CD14-positive monocyte (primary cell): ENCODE measurements around the gene TM9SF3. TPM values are rescaled to one million over a fixed set of nuclear protein-coding genes. Genes with fewer than 3 reads are reported as not detected.
A peak's percentile ranks its signal among the peaks of the same experiment; 100 is the strongest.

Source experiments
- DNase-seq, 3 donors: peaks; one replicate each; pipeline ENCODE4 v3.0.0-alpha.2; 2011 to 2022
- H2AFZ ChIP-seq: 2 replicates; pipeline ENCODE4 v1.6.0; 2012; ENCODE audit warnings: mild to moderate bottlenecking, low read depth, low read length, inconsistent platforms; ENCODE audit not compliant: insufficient read depth, poor library complexity, severe bottlenecking
- H3K27ac ChIP-seq, 2 donors: 1 replicate in 1 of 2; 2 replicates in 1 of 2; pipeline ENCODE4 v1.5.1; 2012 to 2013; ENCODE audit warnings: low read length in 2 of 2, control low read depth in 1 of 2, inconsistent platforms in 1 of 2, low read depth in 1 of 2, mild to moderate bottlenecking in 1 of 2
- H3K27me3 ChIP-seq, 2 donors: one replicate each; pipeline versions ENCODE4 v1.6.0 to v1.6.1; 2011 to 2013; ENCODE audit warnings: low read length in 2 of 2; ENCODE audit not compliant: control insufficient read depth in 2 of 2, insufficient read depth in 2 of 2
- H3K36me3 ChIP-seq, 2 donors: replicated peaks in 1 of 2; 1 replicate in 1 of 2; 2 replicates in 1 of 2; pipeline versions ENCODE4 v1.5.1 to v1.6.1; 2012 to 2013; ENCODE audit warnings: low read length in 2 of 2, control low read depth in 1 of 2, inconsistent platforms in 1 of 2, mild to moderate bottlenecking in 1 of 2; ENCODE audit not compliant: insufficient read depth in 2 of 2, control insufficient read depth in 1 of 2
- H3K4me1 ChIP-seq, 2 donors: 1 replicate in 1 of 2; 2 replicates in 1 of 2; pipeline versions ENCODE4 v1.5.1 to v1.6.1; 2012 to 2013; ENCODE audit warnings: low read length in 2 of 2, control low read depth in 1 of 2, inconsistent platforms in 1 of 2, mild to moderate bottlenecking in 1 of 2, moderate library complexity in 1 of 2; ENCODE audit not compliant: insufficient read depth in 2 of 2, control insufficient read depth in 1 of 2
- H3K4me2 ChIP-seq: replicated peaks from 2 replicates; pipeline ENCODE3; 2012; ENCODE audit warnings: low read length, moderate library complexity, mild to moderate bottlenecking; ENCODE audit not compliant: poor library complexity, severe bottlenecking; ENCODE audit errors: extremely low read depth
- H3K4me3 ChIP-seq, 3 experiments: fragments of 200-600 bp in 1 of 3; sonication (generic) in 1 of 3; replicated peaks in 1 of 3; 1 replicate in 2 of 3; 2 replicates in 1 of 3; pipeline ENCODE4 v1.5.1; 2011 to 2013; ENCODE audit warnings: low read length in 3 of 3, mild to moderate bottlenecking in 3 of 3, control low read depth in 2 of 3, low read depth in 2 of 3, inconsistent platforms in 1 of 3, moderate library complexity in 1 of 3
- H3K79me2 ChIP-seq: 2 replicates; pipeline ENCODE4 v1.6.0; 2012; ENCODE audit warnings: mild to moderate bottlenecking, control low read depth, inconsistent platforms, low read length, moderate library complexity; ENCODE audit not compliant: insufficient read depth
- H3K9ac ChIP-seq: 2 replicates; pipeline ENCODE4 v1.6.0; 2017; ENCODE audit warnings: low read length, mild to moderate bottlenecking; ENCODE audit not compliant: insufficient read depth, poor library complexity, severe bottlenecking
- H3K9me3 ChIP-seq, 2 donors: replicated peaks in 1 of 2; 1 replicate in 1 of 2; 2 replicates in 1 of 2; pipeline versions ENCODE4 v1.5.1 to v1.6.1; 2012 to 2013; ENCODE audit warnings: low read length in 2 of 2, control low read depth in 1 of 2; ENCODE audit not compliant: control insufficient read depth in 1 of 2, insufficient read depth in 1 of 2
- H4K20me1 ChIP-seq: 2 replicates; pipeline ENCODE4 v1.6.0; 2012; ENCODE audit warnings: mild to moderate bottlenecking, low read length, control low read depth, moderate library complexity; ENCODE audit not compliant: insufficient read depth
- H3K27ac Mint-ChIP-seq, 7 donors: one replicate each; pipeline ENCODE4 v1.8.0; 2020; ENCODE audit warnings: mild to moderate bottlenecking in 7 of 7, mixed read lengths in 7 of 7, moderate library complexity in 6 of 7, inconsistent platforms in 2 of 7
- H3K27me3 Mint-ChIP-seq, 3 donors: one replicate each; pipeline ENCODE4 v1.8.0; 2021 to 2022; ENCODE audit warnings: low read depth in 3 of 3, mild to moderate bottlenecking in 3 of 3, mixed read lengths in 3 of 3, moderate library complexity in 3 of 3, inconsistent platforms in 1 of 3
- H3K36me3 Mint-ChIP-seq, 2 donors: one replicate each; pipeline ENCODE4 v1.8.0; 2020; ENCODE audit warnings: mixed read lengths in 2 of 2, inconsistent platforms in 1 of 2, mild to moderate bottlenecking in 1 of 2
- H3K4me1 Mint-ChIP-seq: one replicate; pipeline ENCODE4 v1.8.0; 2020; ENCODE audit warnings: mild to moderate bottlenecking, mixed read lengths
- H3K4me3 Mint-ChIP-seq, 2 donors: one replicate each; pipeline ENCODE4 v1.8.0; 2020; ENCODE audit warnings: mild to moderate bottlenecking in 2 of 2, mixed read lengths in 2 of 2, moderate library complexity in 1 of 2
- H3K9me3 Mint-ChIP-seq, 7 donors: one replicate each; pipeline ENCODE4 v1.8.0; 2020 to 2022; ENCODE audit warnings: mixed read lengths in 7 of 7, mild to moderate bottlenecking in 6 of 7, moderate library complexity in 6 of 7, inconsistent platforms in 2 of 7
- CTCF ChIP-seq: fragments of 200-600 bp; IDR thresholded peaks from one replicate; pipeline ENCODE4 v1.8.0; 2022; ENCODE audit warnings: antibody characterized with exemption, mild to moderate bottlenecking
- WGBS: methylation state at CpG from one replicate; pipeline ENCODE4 v1.1.5; 2013; ENCODE audit warnings: missing lambda C conversion rate; ENCODE audit not compliant: insufficient coverage; 5-methylcytosine and 5-hydroxymethylcytosine counted together
- intact Hi-C, 2 donors: fragments of 100-400 bp; cut with micrococcal nuclease; formaldehyde crosslinking; loops; one replicate each; pipeline versions ENCODE4 v1.15.0 to v1.15.1; 2023
- polyA plus RNA-seq, 3 donors: library from polyadenylated mRNA; depleted of rRNA in 1 of 3; unstranded in 2 of 3; stranded (reverse) in 1 of 3; fragments of 300-500 nt in 2 of 3; fragments of >200 nt in 1 of 3; fragmentation: Illumina TruSeq in 2 of 3; gene quantifications; 1 replicate in 2 of 3; 2 replicates in 1 of 3; pipeline ENCODE4 v1.2.3, GENCODE V29; 2012 to 2021

The TM9SF3 gene
- polyA plus RNA-seq, 3 donors, result 23.9 to 67.1 (median 59.9) TPM

GRCh38 chr10:96513305-96513697 is 73.5 kb downstream of the TM9SF3 start:
- intact Hi-C loops, result loop anchor here (2.0 to 5.0 kb wide), 3 partner anchors 116 to 138 kb away; no protein-coding TSS in a partner anchor
- no peak for DNase-seq
- H2AFZ ChIP-seq, result peak overlapping the region; percentile 68
- no peak overlapping the region for H3K27ac ChIP-seq
- Mint-ChIP-seq H3K36me3 (peaks cover 2 to 18% of the 10 kb centered on the region in 2 donors), H3K27ac (no peak overlapping the region), H3K4me1 (peaks cover 28% of the 10 kb centered on the region), H3K9me3 (peaks cover 0 to 18% (median 6%) of the 10 kb centered on the region in 7 donors), H3K4me3 (peak overlapping the region; percentile 70 to 95), H3K27me3 (peaks cover 62 to 77% (median 66%) of the 10 kb centered on the region in 3 donors)
- peaks cover 17% of the 10 kb centered on the region for H4K20me1 ChIP-seq
- peak overlapping the region; percentile 83 for H3K4me2 ChIP-seq
- H3K4me1 ChIP-seq, result peaks cover 21 to 23% of the 10 kb centered on the region in 2 donors
- H3K79me2 ChIP-seq, result no peaks in the 10 kb centered on the region
- under 1% methylated on average over 25 of the region's 31 CpGs for WGBS
- TF ChIP-seq CTCF, result no peak
- peak overlapping the region; percentile 32 for H3K9ac ChIP-seq
- peaks cover 0 to 20% of the 10 kb centered on the region in 2 donors for H3K9me3 ChIP-seq
- peaks cover 0 to 4% of the 10 kb centered on the region in 2 donors for H3K36me3 ChIP-seq
- peaks cover 58 to 76% of the 10 kb centered on the region in 2 donors for H3K27me3 ChIP-seq
- H3K4me3 ChIP-seq, result peak overlapping the region; percentile 22 to 75 (median 36)

- peaks cover 0 to 16% of the 10 kb centered on the region in 2 donors for H3K36me3 Mint-ChIP-seq
- no peak overlapping the region for H3K27ac ChIP-seq
- no peaks in the 10 kb centered on the region for H3K79me2 ChIP-seq
- no peak overlapping the region for H3K27ac Mint-ChIP-seq
- H3K27me3 Mint-ChIP-seq, result peaks cover 62 to 79% (median 66%) of the 10 kb centered on the region in 3 donors
- H3K27me3 ChIP-seq, result peaks cover 58 to 70% of the 10 kb centered on the region in 2 donors
- WGBS, result under 1% methylated on average over 65 of the region's 65 CpGs
- no peak for TF ChIP-seq CTCF
- peaks cover 21 to 23% of the 10 kb centered on the region in 2 donors for H3K4me1 ChIP-seq
- intact Hi-C loops, result loop anchor here (2.0 to 5.0 kb wide), 3 partner anchors 115 to 138 kb away; no protein-coding TSS in a partner anchor
- H3K9me3 ChIP-seq, result peaks cover 0 to 20% of the 10 kb centered on the region in 2 donors
- H3K9me3 Mint-ChIP-seq, result peaks cover 0 to 18% (median 6%) of the 10 kb centered on the region in 7 donors
- peaks cover 28% of the 10 kb centered on the region for H3K4me1 Mint-ChIP-seq
- H3K36me3 ChIP-seq, result no peaks in the 10 kb centered on the region
- H3K4me3 Mint-ChIP-seq, result peak overlapping the region; percentile 70 to 95
- peak overlapping the region; percentile 83 for H3K4me2 ChIP-seq
- peak overlapping the region; percentile 68 for H2AFZ ChIP-seq
- peak overlapping the region; percentile 32 for H3K9ac ChIP-seq
- H4K20me1 ChIP-seq, result peaks cover 17% of the 10 kb centered on the region
- peak overlapping the region in 2 of 3 experiments; percentile 36 to 75 for H3K4me3 ChIP-seq
- DNase-seq, result peak in 1 of 3 donors; percentile 10
Observed at GRCh38 chr10:96512524-96513304, 74.1 kb downstream of the TM9SF3 start.
